ENCODE measurements around the gene YPEL3. TPM values are rescaled to one million over a fixed set of nuclear protein-coding genes. Genes with fewer than 3 reads are reported as not detected.

Gene YPEL3
- total RNA-seq, 4 donors from 2014 or later, result 33.0 to 93.7 (median 74.9) TPM

DNA sequence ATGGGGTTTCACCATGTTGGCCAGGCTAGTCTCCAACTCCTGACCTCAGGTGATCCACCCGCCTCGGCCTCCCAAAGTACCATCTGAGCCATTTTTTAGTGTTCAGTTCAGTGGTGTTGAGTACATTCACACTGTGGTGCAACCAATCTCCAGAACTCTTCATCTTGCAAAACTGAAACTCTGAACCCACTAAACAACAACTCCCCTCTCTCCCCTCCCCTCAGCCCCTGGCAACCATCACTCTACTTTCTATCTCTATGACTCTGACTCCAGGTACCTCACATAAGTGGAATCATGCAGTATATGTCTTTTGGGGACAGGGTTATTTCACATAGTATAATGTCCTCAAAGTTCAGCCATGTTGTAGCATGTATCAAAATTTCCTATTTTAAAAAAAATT is 45.7 kb upstream of the YPEL3 start:
- DNase-seq (ENCODE audit: low spot score), result no peak
- no peak for ATAC-seq (ENCODE audit: low FRiP score)
- no peak for TF ChIP-seq CTCF (IDR thresholded peaks at IDR 0.05)

- DNase-seq (ENCODE audit: low spot score) (no peak), ATAC-seq (ENCODE audit: low FRiP score) (no peak)
- TF ChIP-seq CTCF (IDR thresholded peaks at IDR 0.05), result no peak
These were observed 43.8 kb upstream of the YPEL3 start for GRCh38 chr16:30139583-30140481.

DNA sequence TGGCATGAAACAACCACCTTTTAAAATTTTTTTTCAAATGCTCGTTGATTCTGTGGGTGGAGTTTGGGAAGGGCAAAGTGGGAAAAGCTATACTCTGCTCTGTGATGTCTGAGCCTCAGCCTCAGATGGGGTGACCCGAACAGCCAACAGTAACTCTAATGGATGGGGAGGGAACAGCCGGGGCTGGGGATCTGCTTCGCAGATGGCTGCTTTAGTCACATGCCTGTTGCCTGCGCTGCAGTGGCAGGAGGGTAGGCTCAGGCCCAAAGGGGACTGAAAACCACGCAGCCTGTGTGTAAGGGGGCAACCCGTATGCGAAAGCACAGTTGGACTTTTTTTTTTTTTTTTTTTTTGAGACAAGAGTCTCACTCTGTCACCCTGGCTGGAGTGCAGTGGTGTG is 41.9 kb upstream of the YPEL3 start:
- no peak for ATAC-seq (ENCODE audit: low FRiP score)
- no peak for DNase-seq (ENCODE audit: low spot score)
- no peak for TF ChIP-seq CTCF (IDR thresholded peaks at IDR 0.05)

GRCh38 chr16:30136971-30137605 is 41.1 kb upstream of the YPEL3 start:
- no peak for ATAC-seq (ENCODE audit: low FRiP score)

DNA sequence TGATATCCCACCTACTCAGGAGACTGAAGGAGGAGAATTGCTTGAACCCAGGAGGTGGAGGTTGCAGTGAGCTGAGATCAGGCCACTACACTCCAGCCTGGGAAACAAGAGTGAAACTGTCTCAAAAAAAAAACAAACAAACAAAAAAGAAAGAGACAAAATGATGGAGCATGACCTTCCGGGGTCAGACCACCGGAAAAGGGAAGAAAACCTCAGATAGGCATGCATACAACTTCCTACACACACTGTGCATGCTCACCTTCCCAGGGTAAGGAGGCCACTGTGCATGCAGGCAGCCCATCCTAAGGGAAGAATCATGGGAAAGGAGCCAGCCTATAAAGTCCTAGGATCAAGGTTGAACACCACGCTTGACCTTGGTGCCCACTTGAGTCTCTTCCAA is 36.6 kb upstream of the YPEL3 start:
- ATAC-seq (ENCODE audit: low FRiP score) (no peak), DNase-seq (ENCODE audit: low spot score) (no peak)
- TF ChIP-seq CTCF (IDR thresholded peaks at IDR 0.05), result no peak

More at GRCh38 chr16:30136971-30137605, 41.1 kb upstream of the YPEL3 start:
- DNase-seq (ENCODE audit: low spot score), result no peak
- no peak for TF ChIP-seq CTCF (IDR thresholded peaks at IDR 0.05)

DNA sequence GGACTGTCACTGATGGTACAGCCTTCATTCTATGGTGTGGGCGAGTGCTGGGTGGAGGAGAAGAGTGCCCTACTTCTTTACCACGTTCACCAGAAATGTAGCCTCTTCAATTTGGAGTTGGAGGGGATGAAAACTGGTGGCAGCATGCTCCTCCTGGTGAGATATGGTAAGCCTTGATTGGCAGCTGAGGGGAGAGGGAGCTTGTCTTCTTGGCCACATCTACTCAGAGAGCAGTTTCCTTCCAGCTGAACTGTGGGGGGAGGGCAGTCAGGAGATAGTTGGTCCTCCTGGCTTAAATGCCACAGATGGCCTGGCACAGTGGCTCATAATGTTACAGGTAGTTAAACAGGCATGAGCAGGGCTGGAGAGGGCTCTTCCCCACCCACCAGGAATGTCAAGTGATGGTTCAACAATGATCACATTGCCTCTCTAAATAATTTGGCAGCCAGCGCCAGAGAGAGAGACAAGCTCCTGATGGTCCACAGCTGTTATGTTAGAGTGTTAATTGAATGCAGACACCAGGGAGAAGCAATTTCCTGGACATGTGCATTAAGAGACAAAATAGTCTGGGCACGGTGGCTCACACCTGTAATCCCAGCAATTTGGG is 36.0 kb upstream of the YPEL3 start:
- DNase-seq (ENCODE audit: low spot score) (no peak), ATAC-seq (ENCODE audit: low FRiP score) (no peak)
- TF ChIP-seq CTCF (IDR thresholded peaks at IDR 0.05), result no peak
